Psoas muscle (tissue), 8 donors: ENCODE measurements around the gene ELK1. TPM values are rescaled to one million over a fixed set of nuclear protein-coding genes. Genes with fewer than 3 reads are reported as not detected.

ENCODE experiments used
- ATAC-seq, 4 donors: fragments of 200-7000 bp; cut with Tn5 transposase; one replicate each; pipeline ENCODE4 v1.9.1; 2020; ENCODE audit warnings: moderate library complexity in 3 of 4, mild to moderate bottlenecking in 2 of 4
- DNase-seq, 2 donors: peaks; one replicate each; pipeline ENCODE4 v3.0.0-alpha.2; 2020
- H3K27ac ChIP-seq: fragments of 200-600 bp; one replicate; pipeline ENCODE4 v1.8.0; 2022
- H3K27me3 ChIP-seq, 3 donors: fragments of 200-600 bp in 1 of 3; one replicate each; pipeline versions ENCODE4 v1.6.1 to v1.8.0; 2013 to 2022; ENCODE audit warnings: low read length in 2 of 3, mild to moderate bottlenecking in 2 of 3, moderate library complexity in 1 of 3; ENCODE audit not compliant: insufficient read depth in 3 of 3
- H3K36me3 ChIP-seq, 2 donors: fragments of 200-600 bp in 1 of 2; one replicate each; pipeline versions ENCODE4 v1.6.1 to v1.8.0; 2013 to 2022; ENCODE audit warnings: low read depth in 1 of 2, mild to moderate bottlenecking in 1 of 2, moderate library complexity in 1 of 2; ENCODE audit not compliant: insufficient read depth in 1 of 2
- H3K4me1 ChIP-seq: fragments of 200-600 bp; one replicate; pipeline ENCODE4 v1.8.0; 2022
- H3K4me3 ChIP-seq: fragments of 200-600 bp; one replicate; pipeline ENCODE4 v1.8.0; 2022; ENCODE audit warnings: mild to moderate bottlenecking
- H3K9me3 ChIP-seq: fragments of 200-600 bp; one replicate; pipeline ENCODE4 v1.8.0; 2022
- WGBS, 3 donors: extraction: QIAGEN DNeasy Blood & Tissue Kit; methylation state at CpG; one replicate each; pipeline versions ENCODE4 v1.1.6 to v1.1.7; 2013; 5-methylcytosine and 5-hydroxymethylcytosine counted together
- intact Hi-C, 2 donors: fragments of 100-400 bp; cut with DNase I; formaldehyde crosslinking; loops; one replicate each; pipeline versions ENCODE4 v1.11.0 to v1.14.2; 2022
- polyA plus RNA-seq, 3 donors: library from polyadenylated mRNA; stranded (reverse); fragments of 200-250 nt; gene quantifications; one replicate each; pipeline ENCODE4 v1.2.3, GENCODE V29; 2013
- total RNA-seq, 4 donors: library from RNA; stranded (reverse); fragmentation: NEBNext Ultra II Directional in 2 of 4; extraction: Animal tissue kit (Norgen Biotek cat#: 25700) in 2 of 4; gene quantifications; one replicate each; pipeline versions ENCODE4 v1.2.1 to v1.2.4, GENCODE V29; 2021 to 2023
- TF ChIP-seq, protein P1 (sequence below): fragments of 200-600 bp; IDR thresholded peaks from one replicate; pipeline ENCODE4 v1.8.0; 2022; ENCODE audit warnings: antibody characterized with exemption
- donor health status: healthy with polysubstance abuse.
- donor health status: DM: no; HTN: no; CAD: no; lungs with moderate emphysema.
- donor health status: Bipolar disorder and iron deficiency.
- donor health status: healthy.
- donor health status: DM: yes; HTN: yes; CAD: no.
- donor health status: DM: no; HTN: no; CAD: no.
- donor health status: DM: no; HTN: no; CAD: no.
- donor health status: DM: yes; HTN: yes; CAD: no.

Gene ELK1
- total and polyA plus RNA-seq, 7 donors = 18.7 to 55.7 (median 33.3) TPM

DNA sequence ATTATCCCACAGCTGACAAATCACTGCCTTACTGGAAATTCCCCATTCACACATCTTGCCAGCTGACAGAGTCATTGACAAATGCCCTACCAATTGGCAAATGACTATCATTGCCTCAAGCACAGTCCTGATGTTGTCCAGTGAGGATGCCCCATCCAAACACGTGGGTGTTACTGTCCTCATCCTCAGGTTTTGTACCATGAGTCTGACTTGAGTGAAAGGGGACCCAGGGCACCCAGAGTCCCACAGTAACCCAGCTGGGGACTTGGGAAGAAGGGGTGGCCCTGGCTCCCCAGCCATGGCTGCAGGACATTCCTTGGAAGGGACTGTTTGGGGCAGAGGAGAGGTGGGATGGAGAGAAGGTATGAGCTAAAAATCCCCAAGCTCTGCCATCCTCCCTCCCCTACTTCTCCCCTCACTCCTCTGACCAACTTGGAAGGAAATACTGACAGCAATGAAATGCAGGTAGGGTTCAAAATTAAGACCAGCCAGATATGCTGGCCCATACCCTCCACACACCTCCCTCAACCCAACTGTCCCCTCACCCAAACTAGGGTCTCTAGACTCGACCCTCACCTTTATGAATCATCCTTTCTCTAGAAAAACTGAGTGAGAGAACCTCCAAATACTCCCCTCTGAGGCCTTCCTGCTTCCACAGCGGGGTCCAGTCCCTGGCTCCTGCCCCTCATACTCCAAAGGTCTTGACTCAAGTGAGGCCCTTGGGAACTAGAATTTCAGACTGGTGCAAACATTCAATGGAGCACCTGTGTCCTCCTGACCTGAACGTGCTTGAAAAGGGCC lies 63.1 kb downstream of the ELK1 start:
- WGBS, 3 donors = 42 to 58% (median 50%) methylated on average over 4 of the region's 4 CpGs
- no peaks in the 10 kb centered on the region for H3K9me3 ChIP-seq
- no peaks in the 10 kb centered on the region for H3K4me1 ChIP-seq
- ATAC-seq = no peak
- H3K4me3 ChIP-seq = no peak overlapping the region
- no peak for DNase-seq
- H3K27me3 ChIP-seq = no peaks in the 10 kb centered on the region
- TF ChIP-seq, protein P1, sequence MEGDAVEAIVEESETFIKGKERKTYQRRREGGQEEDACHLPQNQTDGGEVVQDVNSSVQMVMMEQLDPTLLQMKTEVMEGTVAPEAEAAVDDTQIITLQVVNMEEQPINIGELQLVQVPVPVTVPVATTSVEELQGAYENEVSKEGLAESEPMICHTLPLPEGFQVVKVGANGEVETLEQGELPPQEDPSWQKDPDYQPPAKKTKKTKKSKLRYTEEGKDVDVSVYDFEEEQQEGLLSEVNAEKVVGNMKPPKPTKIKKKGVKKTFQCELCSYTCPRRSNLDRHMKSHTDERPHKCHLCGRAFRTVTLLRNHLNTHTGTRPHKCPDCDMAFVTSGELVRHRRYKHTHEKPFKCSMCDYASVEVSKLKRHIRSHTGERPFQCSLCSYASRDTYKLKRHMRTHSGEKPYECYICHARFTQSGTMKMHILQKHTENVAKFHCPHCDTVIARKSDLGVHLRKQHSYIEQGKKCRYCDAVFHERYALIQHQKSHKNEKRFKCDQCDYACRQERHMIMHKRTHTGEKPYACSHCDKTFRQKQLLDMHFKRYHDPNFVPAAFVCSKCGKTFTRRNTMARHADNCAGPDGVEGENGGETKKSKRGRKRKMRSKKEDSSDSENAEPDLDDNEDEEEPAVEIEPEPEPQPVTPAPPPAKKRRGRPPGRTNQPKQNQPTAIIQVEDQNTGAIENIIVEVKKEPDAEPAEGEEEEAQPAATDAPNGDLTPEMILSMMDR = no peak
- H3K36me3 ChIP-seq = no peaks in the 10 kb centered on the region
- no peak overlapping the region for H3K27ac ChIP-seq
- intact Hi-C loops = no loop called here

- no peak for DNase-seq
- ATAC-seq = no peak
- H3K4me3 ChIP-seq = no peak overlapping the region
- 57 to 61% (median 59%) methylated on average over 11 of the region's 11 CpGs for WGBS, 3 donors
- TF ChIP-seq, protein P1 = no peak
- H3K36me3 ChIP-seq = no peaks in the 10 kb centered on the region
- no peaks in the 10 kb centered on the region for H3K9me3 ChIP-seq
- peaks cover 0 to 7% (median 3%) of the 10 kb centered on the region in 3 donors for H3K27me3 ChIP-seq
- H3K4me1 ChIP-seq = no peaks in the 10 kb centered on the region
- H3K27ac ChIP-seq = no peak overlapping the region
- intact Hi-C loops = no loop called here
Observed at GRCh38 chrX:47586043-47586787, 64.1 kb downstream of the ELK1 start.

Other genes starting within 250 kb of the ELK1 start
- gene ZNF41, start 167.3 kb downstream of the ELK1 start, total RNA-seq = 10 to 100 TPM in 3 of 4 donors, 1 to 10 TPM in 1; 9.5 to 17.7 (median 13.4) TPM
- gene ZNF41, start 167.3 kb downstream of the ELK1 start, polyA plus RNA-seq = 10 to 100 TPM in 1 of 3 donors, 1 to 10 TPM in 2; 5.3 to 10.9 (median 8.5) TPM
- gene ARAF, start 89.4 kb downstream of the ELK1 start, total RNA-seq = 100 to 1,000 TPM; 101 to 118 (median 108) TPM
- gene ARAF, start 89.4 kb downstream of the ELK1 start, polyA plus RNA-seq = 10 to 100 TPM; 54.3 to 63.9 (median 61.6) TPM
- 100 to 1,000 TPM in 1 of 4 donors, 10 to 100 TPM in 3; 33.2 to 157 (median 57.2) TPM for gene TIMP1, start 68.1 kb downstream of the ELK1 start, total RNA-seq
- gene TIMP1, start 68.1 kb downstream of the ELK1 start, polyA plus RNA-seq = 100 to 1,000 TPM in 1 of 3 donors, 10 to 100 TPM in 2; 15.7 to 190 (median 33.7) TPM
- gene SYN1, start 30.7 kb downstream of the ELK1 start, total RNA-seq = 1 to 10 TPM in 3 of 4 donors, under 1 TPM in 1; 0.84 to 7.0 (median 2.6) TPM
- 1 to 10 TPM in 2 of 3 donors, under 1 TPM in 1; 0.80 to 2.4 (median 2.3) TPM for gene SYN1, start 30.7 kb downstream of the ELK1 start, polyA plus RNA-seq
- 1 to 10 TPM in 3 of 4 donors, under 1 TPM in 1; 0.51 to 1.8 (median 1.6) TPM for gene CFP, start 20.6 kb downstream of the ELK1 start, total RNA-seq
- gene CFP, start 20.6 kb downstream of the ELK1 start, polyA plus RNA-seq = 1 to 10 TPM in 1 of 3 donors, under 1 TPM in 2; 0.86 to 1.6 (median 0.90) TPM
- gene UXT, start 8.6 kb upstream of the ELK1 start, total RNA-seq = 10 to 100 TPM; 67.8 to 87.1 (median 80.4) TPM
- 100 to 1,000 TPM; 124 to 172 (median 143) TPM for gene UXT, start 8.6 kb upstream of the ELK1 start, polyA plus RNA-seq
- gene ZNF81, start 186.3 kb upstream of the ELK1 start, total RNA-seq = 1 to 10 TPM; 1.8 to 5.5 (median 4.3) TPM
- 1 to 10 TPM; 1.6 to 4.9 (median 1.8) TPM for gene ZNF81, start 186.3 kb upstream of the ELK1 start, polyA plus RNA-seq